Measurements from ENCODE around the gene RAB11FIP2. TPM values are rescaled to one million over a fixed set of nuclear protein-coding genes. Genes with fewer than 3 reads are reported as not detected.

The RAB11FIP2 gene
- total and polyA plus RNA-seq, 2 of the 8 experiments (the other 6 are each of a cell fraction or from before 2014, with no cell fraction given) = 3.1 to 12.7 TPM

GRCh38 chr10:117965984-117966383 is 80.8 kb downstream of the RAB11FIP2 start:
- no peaks in the 10 kb centered on the region for H4K20me1 ChIP-seq (replicated peaks in 1 of 2; ENCODE audit: control insufficient read depth in 1 of 2, insufficient read depth in 2 of 2, low read length in 2 of 2)
- 90% methylated on average over 2 of the region's 2 CpGs; no CpG with 5 or more reads in 1 of the 2 experiments for WGBS, 2 experiments (ENCODE audit: extremely low coverage in 1 of 2, insufficient coverage in 1 of 2, insufficient read length in 1 of 2, insufficient replicate concordance in 2 of 2, low coverage in 1 of 2, low lambda C conversion rate in 2 of 2, missing lambda C conversion rate in 1 of 2)
- TF ChIP-seq SP1 (IDR thresholded peaks at IDR 0.05; ENCODE audit: low read depth, low read length) (no peak), SP2 (IDR thresholded peaks at IDR 0.05; ENCODE audit: low read length) (no peak)
- TF ChIP-seq, protein P1, sequence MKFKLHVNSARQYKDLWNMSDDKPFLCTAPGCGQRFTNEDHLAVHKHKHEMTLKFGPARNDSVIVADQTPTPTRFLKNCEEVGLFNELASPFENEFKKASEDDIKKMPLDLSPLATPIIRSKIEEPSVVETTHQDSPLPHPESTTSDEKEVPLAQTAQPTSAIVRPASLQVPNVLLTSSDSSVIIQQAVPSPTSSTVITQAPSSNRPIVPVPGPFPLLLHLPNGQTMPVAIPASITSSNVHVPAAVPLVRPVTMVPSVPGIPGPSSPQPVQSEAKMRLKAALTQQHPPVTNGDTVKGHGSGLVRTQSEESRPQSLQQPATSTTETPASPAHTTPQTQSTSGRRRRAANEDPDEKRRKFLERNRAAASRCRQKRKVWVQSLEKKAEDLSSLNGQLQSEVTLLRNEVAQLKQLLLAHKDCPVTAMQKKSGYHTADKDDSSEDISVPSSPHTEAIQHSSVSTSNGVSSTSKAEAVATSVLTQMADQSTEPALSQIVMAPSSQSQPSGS (IDR thresholded peaks at IDR 0.05; ENCODE audit: low read length) = no peak

More at GRCh38 chr10:117965984-117966383, 80.8 kb downstream of the RAB11FIP2 start:
- no peak overlapping the region for H2BK12ac ChIP-seq (ENCODE audit: low read depth, low read length)
- H3K4ac ChIP-seq (replicated peaks; ENCODE audit: insufficient read length, low read depth, low read length) = no peak overlapping the region
- H3K14ac ChIP-seq (ENCODE audit: insufficient read length) = no peak overlapping the region
- no peak for FAIRE-seq
- H3K27ac ChIP-seq (ENCODE audit: low read depth, low read length) = no peak overlapping the region
- POLR2A ChIA-PET (ENCODE audit: partially characterized antibody) = no interaction called here
- no peak overlapping the region for H2BK20ac ChIP-seq (ENCODE audit: low read length)
- H3K56ac ChIP-seq (replicated peaks; ENCODE audit: insufficient read length, low read depth, low read length) = no peak overlapping the region
- H3K9me3 ChIP-seq (ENCODE audit: insufficient read depth in 2 of 2, low read depth in 1 of 2, low read length in 1 of 2) = no peaks in the 10 kb centered on the region; a peak in 1 of 4 replicates
- H2AFZ ChIP-seq (ENCODE audit: low read length) = no peak overlapping the region
- no peaks in the 10 kb centered on the region for H3K23me2 ChIP-seq (ENCODE audit: low read depth, low read length)
- no peak overlapping the region for H2BK5ac ChIP-seq (ENCODE audit: low read depth, low read length)
- no peak for DNase-seq (ENCODE audit: low read depth in 1 of 2, low spot score in 2 of 2)
- H4K5ac ChIP-seq (ENCODE audit: insufficient read length, low read depth, low read length) = no peak overlapping the region
- H2AK5ac ChIP-seq (ENCODE audit: low read depth, low read length) = no peak overlapping the region
- H2BK15ac ChIP-seq (ENCODE audit: low read length) = no peak overlapping the region
- no peak overlapping the region for H3K9ac ChIP-seq (replicated peaks in 1 of 4; ENCODE audit: extremely low read depth in 1 of 4, low read depth in 3 of 4, low read length in 3 of 4)
- H3K27me3 ChIP-seq (replicated peaks in 1 of 4; ENCODE audit: control insufficient read depth in 3 of 4, extremely low read depth in 1 of 4, insufficient read depth in 3 of 4, low read length in 3 of 4) = no peaks in the 10 kb centered on the region; a peak in 1 of 7 replicates
- H3K4me2 ChIP-seq (ENCODE audit: insufficient read depth in 1 of 2, low read depth in 2 of 2, low read length in 2 of 2) = no peak overlapping the region
- no peaks in the 10 kb centered on the region for H3K36me3 ChIP-seq (ENCODE audit: control insufficient read depth in 2 of 4, insufficient read depth in 4 of 4, low read length in 3 of 4)
- H4K8ac ChIP-seq (ENCODE audit: extremely low read depth, insufficient read depth, low read length) = no peak overlapping the region
- no peak overlapping the region for H3K4me3 ChIP-seq (ENCODE audit: extremely low read depth in 1 of 4, insufficient read depth in 2 of 4, low read depth in 3 of 4, low read length in 4 of 4)
- H4K91ac ChIP-seq (replicated peaks; ENCODE audit: insufficient read length, low read length) = no peak overlapping the region
- H3K18ac ChIP-seq (ENCODE audit: extremely low read depth, low read length) = no peak overlapping the region
- no peaks in the 10 kb centered on the region for H3K4me1 ChIP-seq (replicated peaks in 1 of 4; ENCODE audit: control insufficient read depth in 3 of 4, insufficient read depth in 4 of 4, low read length in 3 of 4)
- no peak overlapping the region for H2BK120ac ChIP-seq (replicated peaks; ENCODE audit: low read depth, low read length)
- H3K79me1 ChIP-seq (ENCODE audit: low read depth, low read length) = no peaks in the 10 kb centered on the region
- CTCF ChIA-PET (ENCODE audit: partially characterized antibody) = no interaction called here
- no peak overlapping the region for H3K23ac ChIP-seq (ENCODE audit: insufficient read length)
- no peaks in the 10 kb centered on the region for H3K79me2 ChIP-seq (ENCODE audit: control insufficient read depth in 1 of 2, insufficient read depth in 2 of 2, low read length in 2 of 2)
